Embryonic facial prominence (tissue), 1 donor: Measurements from ENCODE around the gene DEXI.
"Not testable (repeated sequence)": the region's sequence is repeated elsewhere in the genome, so short reads cannot be mapped to it uniquely, and the experiment has no call there.

Experiments
- DNase-seq: peaks from one replicate; pipeline ENCODE4 v3.0.0-alpha.2; 2016; ENCODE audit errors: extremely low spot score

DEXI gene

GRCh38 chr16:10969615-10970014 lies 27.3 kb upstream of the DEXI start:
- no peak for DNase-seq

GRCh38 chr16:10968498-10968897 lies 26.2 kb upstream of the DEXI start:
- DNase-seq: no peak

DNA sequence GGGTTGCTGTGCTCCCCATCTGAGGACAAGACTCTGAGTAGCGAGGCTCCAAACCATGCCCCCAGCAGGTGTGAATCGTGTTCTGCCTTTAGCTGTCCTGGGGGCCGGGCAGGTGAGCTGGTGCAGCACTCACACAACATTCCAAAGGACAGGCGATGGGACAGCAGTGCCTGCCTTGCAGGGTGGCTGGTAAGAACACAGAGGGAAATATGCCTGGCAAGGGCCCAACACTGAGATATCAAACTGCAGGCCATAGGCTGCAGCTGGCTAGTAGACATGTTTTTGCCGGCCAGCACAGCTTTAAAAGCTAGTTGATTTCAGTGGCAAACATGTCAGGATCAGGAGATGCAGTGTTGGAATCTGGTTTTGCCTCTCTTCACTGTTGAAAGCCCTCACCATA lies 25.7 kb upstream of the DEXI start:
- DNase-seq: no peak

- not testable (repeated sequence) for DNase-seq
These were observed 24.3 kb upstream of the DEXI start for GRCh38 chr16:10966559-10966958.

- DNase-seq: no peak
These were observed 23.9 kb upstream of the DEXI start for GRCh38 chr16:10966129-10966528.

- DNase-seq: no peak
These were observed 23.3 kb upstream of the DEXI start for GRCh38 chr16:10965440-10966061.

DNA sequence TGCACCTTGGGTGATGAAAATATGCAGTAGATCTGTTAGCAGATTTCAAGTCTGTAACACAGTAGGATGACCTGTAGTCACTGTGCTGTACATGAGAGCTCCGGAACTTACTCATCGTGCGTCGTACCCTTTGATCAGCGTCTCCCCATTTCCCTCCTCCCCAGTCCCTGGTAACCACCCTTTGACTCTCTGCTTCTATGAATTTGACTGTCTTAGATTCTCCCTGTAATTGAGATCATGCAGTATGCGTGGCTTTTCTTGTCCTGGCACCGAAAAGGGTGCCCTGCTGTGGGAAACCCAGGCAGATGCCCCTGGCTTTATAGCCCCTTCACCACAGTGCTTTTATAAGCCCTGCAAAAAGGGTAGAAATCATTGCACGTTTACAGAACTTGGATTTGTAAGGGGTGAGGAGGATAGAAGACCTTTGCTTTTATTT lies 22.6 kb upstream of the DEXI start:
- DNase-seq: no peak

DNA sequence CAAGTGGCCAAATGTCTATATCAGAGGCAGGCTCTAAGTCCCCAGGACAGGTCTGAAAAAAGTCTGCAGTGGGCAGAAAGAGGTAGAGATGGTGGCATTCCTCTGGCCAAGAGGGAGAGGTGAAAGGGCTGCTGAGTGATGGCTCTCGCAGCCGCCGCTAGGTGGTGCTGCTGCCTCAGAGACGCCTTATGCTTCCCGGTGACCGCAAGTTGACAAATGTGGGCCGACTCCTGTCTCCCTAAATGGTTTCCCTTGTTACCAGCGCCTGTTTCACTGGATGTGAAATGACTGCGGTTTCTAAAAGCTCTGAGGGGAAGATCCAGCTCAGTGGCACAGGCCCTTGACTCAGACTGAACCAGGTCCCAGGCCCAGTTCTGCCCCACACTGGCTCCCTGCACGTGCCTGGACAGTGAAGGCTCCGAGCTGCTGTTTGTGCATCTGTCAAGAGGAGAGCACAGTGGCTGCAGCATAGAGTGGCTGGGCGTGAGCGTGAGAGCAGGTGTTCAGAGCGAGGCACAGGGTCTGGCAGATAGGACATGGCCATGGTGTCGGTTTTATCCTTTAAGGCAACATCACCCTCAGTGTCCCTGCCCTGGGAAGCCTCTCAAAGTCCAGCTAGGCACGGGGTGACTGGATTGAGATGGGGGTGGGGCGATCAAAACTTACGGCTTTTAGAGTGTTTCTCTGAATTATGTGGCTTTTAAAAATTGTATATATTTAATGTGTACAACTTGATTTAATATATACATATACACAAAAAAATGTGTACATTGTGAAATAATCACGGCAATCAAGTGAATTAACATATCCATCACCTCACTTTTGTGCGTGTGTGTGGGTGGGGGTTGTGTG lies 22.0 kb upstream of the DEXI start:
- peak; percentile 69 for DNase-seq

DNA sequence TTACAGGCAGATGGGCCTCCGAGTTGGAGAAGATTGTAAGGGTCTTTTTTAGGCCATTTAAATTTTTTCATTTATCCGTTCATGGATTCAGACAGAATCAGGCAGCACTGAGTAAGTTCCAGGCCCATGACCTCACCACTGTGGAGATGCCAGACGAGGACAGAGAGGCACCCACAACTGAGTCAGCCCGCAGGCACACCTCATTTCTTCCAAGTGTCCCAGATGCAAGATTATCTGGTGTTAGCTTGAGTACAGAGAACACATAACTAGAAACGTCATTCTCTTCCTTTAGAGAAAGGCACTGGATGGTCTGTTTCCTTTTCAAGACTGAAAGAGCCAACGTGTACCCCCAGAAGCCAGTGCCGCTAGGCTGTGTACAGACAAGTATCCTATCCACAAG lies 19.0 kb upstream of the DEXI start:
- no peak for DNase-seq

DNA sequence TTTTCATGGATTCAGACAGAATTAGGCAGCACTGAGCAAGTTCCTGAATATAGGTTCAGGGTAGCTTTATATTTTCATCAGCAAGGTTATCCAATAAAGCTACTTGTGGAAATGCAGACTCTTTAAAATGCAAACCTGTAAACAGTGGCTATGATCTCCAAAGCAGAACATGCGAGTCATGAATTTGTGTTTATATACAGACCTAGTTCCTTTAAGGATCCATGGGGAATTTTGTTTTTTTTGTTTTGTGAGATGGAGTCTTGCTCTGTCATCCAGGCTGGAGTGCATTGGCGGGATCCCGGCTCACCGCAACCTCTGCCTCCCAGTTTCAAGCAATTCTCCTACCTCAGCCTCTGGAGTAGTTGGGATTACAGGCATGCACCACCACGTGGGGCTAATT lies 16.9 kb upstream of the DEXI start:
- DNase-seq: no peak

- no peak for DNase-seq
These were observed 15.7 kb upstream of the DEXI start for GRCh38 chr16:10957771-10958482.

DNA sequence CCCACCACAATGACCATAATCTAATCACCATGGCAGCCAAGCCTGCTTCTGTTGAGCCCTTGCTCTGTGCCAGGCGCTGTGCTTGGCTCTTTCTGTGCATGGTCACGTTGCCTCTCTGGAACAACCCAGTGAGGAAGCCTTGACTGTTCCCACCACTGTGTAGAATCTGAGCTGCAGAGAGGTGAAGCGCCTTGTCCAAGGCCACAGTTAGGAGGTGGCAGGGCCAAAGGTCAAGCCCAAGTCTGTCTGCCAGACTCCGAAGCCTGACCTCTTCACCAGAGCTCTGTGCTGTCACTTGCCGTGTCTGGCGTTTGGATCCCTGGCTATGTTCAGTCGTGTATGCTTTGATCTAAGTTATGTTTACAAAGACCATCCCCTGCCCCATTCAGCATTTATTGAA lies 12.6 kb upstream of the DEXI start:
- DNase-seq: no peak

DNA sequence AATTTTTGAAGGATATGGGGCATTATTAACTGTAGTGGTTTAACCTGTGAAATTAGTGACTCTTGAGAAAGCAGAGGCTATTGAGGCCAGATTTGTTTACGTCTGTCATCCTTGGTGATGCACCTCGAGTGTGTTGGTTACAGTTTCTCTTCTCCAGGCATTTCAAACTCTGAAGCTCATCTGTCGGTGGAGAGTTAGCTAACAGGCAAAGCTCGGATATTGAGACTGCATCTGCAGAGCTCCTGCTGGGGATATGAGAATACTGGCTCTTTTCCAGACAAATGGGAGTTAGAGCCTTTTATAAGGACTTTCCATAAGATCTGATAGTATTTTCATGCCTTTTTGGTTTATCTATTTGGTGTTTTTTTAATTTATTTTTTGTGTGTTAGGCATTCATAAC lies 8.8 kb upstream of the DEXI start:
- DNase-seq: no peak

DNA sequence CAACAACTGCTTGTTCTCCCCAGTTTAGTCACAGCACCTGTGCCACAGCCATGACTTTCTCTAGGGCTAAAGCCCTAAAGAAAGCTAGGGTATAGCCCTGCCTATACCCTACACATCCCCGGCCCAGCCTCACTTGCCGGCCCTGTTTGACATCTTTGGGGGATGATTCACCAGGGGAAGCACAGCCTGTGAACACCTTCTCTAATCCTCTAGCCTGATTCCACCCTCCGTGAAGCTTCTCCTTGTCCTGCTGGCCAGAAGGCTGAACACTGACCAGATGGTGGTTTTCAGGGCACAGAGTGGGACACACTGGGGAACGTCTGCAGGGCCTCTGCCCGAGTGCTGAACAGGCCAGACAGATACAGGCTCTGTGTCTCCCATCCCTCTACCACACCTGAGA lies 8.1 kb upstream of the DEXI start:
- no peak for DNase-seq

GRCh38 chr16:10949424-10949970 lies 7.2 kb upstream of the DEXI start:
- no peak for DNase-seq

DNA sequence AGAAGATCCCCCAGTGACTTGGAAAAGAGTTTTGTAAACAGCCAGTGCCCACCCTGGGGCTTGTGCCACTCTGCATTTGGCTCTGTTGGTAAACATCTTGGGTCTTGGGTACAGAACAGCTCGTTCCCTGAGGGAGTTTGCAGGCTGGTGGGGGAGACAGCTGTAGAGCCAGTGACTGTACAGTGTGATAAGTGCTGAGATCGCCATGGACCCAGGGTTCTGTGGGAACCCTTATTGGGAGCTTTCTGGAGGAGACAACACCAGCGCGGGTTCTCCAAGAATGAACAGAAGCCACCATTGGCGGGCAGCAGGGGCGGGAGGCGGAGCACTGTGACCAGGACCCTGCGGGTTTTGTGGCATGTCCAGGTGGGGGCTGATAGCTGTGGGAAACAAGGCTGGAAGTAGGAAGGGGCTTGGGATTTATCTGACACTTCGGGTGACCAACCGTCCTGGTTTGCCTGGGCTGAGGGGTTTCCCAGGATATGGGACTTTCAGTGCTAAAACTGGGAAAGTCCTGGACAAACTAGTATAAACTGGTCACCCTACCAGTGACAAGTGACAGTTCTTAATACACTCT lies 5.0 kb upstream of the DEXI start:
- DNase-seq: no peak

DNA sequence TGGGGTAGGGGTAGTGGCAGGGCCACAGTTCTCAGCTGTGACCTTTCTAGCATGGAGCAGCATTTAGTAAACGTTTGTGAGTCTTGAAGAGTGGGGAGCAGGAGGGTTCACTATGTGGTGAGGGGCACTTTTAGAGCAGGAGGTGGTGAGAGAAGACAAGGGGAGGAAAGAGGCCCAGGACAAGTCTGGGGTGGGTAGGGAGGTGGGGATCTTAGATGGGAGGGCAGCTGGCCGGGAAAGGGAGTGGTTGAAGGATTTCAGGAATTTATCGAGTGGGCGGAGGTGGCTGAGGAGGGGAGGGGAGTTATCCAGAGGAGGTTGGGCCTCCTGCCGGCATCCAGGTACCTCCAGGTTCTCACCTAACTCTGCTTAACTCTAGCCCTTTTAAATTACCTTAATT lies 4.0 kb upstream of the DEXI start:
- DNase-seq: no peak

GRCh38 chr16:10945065-10945787 lies 3.0 kb upstream of the DEXI start:
- DNase-seq: no peak

DNA sequence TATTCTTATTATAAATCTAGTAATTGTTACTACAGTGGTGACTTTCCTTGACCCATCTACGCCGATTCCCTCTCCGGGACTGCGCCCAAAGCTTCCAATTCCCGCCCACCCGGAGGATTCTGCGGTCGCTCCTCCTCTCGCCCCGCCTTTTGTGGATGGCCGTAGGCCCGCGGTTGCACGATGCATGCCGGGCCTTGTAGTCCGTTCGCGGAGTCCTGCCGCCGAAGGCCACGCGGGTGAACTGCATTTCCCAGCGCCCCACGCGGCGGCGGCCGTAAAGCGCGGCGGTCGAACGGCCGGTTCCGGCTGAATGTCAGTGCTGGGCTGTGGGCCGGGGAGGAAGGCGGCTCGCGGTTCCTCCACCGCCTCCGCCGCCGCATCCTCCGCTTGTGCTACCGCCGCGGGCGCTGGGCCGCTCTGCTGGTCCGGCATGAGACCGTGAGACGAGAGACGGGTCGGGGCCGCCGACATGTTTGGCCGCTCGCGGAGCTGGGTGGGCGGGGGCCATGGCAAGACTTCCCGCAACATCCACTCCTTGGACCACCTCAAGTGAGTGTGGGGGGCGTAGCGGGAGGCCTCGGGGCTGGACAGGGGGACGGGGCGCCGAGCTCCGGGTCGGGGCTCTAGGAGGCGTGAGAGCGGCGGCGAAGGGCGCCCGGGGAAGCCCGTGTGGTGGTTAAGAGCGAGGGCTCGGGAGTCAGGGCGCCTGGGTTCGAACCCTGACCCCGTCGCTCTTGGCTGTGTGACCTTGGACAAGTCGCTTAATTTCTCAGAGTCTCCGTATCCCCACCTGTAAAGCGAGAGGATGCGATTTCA lies 2.2 kb upstream of the DEXI start, which contains the start of gene CLEC16A:
CLEC16A (plus strand) TSS at position 316 of the 816 bp plus-strand sequence; CDS start at position 470, 154 bp downstream.
- peak; percentile 83 for DNase-seq

- DNase-seq: no peak
These were observed 741 bp upstream of the DEXI start for GRCh38 chr16:10943064-10943353.

GRCh38 chr16:10941935-10942351 lies 325 bp downstream of the DEXI start:
- DNase-seq: not testable (repeated sequence)
